GM21576 (cell line): ENCODE results near the gene BNC2.

Source experiments
- ATAC-seq: cut with Tn5 transposase; IDR thresholded peaks from one replicate; pipeline ENCODE4 v1.9.1; 2021; ENCODE audit warnings: mild to moderate bottlenecking, moderate library complexity; ENCODE audit not compliant: unreplicated experiment

BNC2 gene

DNA sequence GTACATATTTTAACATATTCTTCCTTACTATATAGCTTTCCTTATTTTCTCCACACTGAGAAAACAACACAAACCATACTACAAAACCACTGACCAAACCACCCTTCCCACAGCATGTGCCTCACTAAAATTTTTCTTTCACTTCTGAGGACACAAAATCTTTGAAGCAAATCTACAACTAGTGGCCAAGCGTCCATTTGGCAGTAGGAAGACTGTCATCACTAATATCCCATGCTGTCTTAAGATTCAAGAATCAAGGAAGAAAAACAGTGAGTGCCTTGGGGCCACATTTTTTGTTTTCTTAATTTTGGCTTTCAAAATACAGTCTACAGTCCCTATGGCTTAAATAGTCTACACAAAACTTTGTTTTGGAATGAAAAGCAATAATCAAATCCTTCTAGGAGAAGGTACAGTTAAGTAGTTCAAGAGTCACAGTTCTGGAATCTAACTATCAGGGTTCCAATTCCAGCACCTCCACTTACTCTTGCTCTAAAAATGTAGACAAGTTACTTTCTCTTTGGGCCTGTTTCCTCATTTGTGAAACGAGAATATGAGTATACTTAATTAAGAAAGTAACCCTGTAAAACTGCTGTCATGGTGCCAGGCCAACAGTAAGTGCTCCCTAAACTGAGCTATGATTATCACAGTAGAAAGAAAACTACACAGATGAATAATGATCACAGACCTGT, 227.9 kb downstream of the BNC2 start:
- no peak for ATAC-seq

GRCh38 chr9:16640649-16641048, 229.8 kb downstream of the BNC2 start:
- no peak for ATAC-seq

- no peak for ATAC-seq
Observed at GRCh38 chr9:16639644-16640043, 230.8 kb downstream of the BNC2 start.

DNA sequence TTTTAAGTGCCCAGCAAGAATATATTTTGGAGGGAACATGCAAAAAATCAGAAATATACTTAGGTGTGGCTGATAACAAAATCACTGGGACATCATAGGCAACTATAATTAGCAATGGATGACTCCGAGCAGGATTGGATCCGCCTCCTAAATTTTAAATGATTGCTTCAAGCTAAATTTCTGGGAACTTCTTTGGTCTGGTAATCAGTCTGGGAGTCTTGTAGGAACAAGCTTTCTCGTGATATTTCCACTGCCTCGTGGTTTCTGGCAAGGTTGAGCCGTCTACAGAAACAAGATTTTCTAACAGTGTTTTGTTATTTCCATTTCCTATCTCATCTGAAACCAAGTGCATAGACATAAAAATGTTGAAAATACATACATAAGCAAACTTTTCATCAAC, 232.6 kb downstream of the BNC2 start:
- no peak for ATAC-seq

DNA sequence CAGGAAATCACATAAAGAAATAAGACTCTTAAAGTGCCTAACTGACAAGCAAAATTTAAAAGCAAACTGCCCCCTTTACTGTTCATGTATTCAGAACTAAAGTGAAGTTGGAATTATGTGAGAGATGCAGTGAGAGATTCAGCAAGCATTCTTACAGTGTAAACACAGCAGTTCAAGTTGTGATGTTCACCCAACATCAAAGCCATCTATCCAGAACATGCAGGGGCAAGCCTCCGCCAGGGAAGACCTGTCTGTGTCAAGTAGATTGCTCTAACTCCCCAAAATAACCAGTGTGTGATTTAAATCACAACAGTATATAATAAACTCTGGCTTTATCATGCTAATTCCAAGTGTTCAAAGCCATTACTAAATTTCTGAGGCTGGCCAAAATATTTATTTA, 233.3 kb downstream of the BNC2 start:
- ATAC-seq, result no peak

DNA sequence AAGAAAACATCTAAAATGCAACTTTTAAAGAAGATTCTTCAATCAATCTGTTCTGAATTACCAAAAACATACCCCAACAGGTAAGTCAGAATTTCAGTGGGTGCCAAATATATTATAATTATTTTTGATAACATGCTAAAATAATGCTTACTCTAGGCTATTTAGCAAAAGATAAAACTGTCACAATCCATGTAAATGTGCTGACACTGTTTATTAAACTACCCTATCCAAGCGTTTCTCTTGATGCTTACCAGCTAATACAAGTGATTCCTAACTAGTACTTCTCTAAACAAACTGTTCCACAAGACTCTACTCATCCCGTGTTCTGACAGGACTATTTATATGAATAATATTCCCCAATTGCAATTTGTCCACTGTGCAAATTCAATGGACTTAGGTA, 236.7 kb downstream of the BNC2 start:
- no peak for ATAC-seq

DNA sequence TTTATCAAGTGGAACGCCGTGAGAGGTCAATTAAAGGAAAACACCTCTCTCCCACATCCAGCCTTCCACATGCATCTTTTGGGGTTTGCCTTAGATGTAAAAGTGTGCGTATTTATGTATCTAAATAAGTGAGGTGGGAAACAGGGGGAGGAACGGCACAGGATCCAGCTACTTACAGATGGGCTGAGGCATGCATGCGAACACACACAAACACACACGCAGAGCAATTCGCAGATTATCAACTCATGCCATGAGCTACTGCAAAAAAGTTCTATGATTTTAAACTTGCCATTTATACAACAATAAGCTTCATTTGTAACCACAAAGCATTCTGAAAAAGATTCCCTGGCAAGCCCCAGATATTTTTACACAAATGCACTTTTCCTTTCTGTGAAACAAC, 242.1 kb downstream of the BNC2 start:
- ATAC-seq, result no peak

GRCh38 chr9:16627967-16628366, 242.5 kb downstream of the BNC2 start:
- ATAC-seq, result no peak

DNA sequence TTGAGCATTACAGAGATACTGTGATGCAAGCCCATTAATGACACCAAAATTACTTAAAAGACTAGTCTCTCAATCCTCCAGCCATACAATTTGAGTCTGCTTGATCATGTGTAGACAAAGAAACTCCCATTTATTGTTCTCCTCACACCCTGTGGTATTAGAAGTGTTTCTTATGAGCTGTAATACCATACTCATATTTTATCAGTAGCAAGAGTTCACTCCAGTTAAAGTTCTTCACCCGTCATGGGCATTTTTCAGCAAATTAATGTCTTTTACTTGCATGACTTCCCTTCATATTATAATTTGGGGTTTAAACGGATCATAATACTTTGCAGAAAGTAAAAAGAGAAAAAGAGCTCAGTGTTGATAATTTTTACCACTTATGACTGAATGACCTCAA, 242.9 kb downstream of the BNC2 start:
- ATAC-seq, result no peak

- no peak for ATAC-seq
Observed at GRCh38 chr9:16626577-16627130, 243.8 kb downstream of the BNC2 start.

GRCh38 chr9:16625811-16626210, 244.7 kb downstream of the BNC2 start:
- no peak for ATAC-seq

- no peak for ATAC-seq
Observed at GRCh38 chr9:16625161-16625631, 245.3 kb downstream of the BNC2 start.

DNA sequence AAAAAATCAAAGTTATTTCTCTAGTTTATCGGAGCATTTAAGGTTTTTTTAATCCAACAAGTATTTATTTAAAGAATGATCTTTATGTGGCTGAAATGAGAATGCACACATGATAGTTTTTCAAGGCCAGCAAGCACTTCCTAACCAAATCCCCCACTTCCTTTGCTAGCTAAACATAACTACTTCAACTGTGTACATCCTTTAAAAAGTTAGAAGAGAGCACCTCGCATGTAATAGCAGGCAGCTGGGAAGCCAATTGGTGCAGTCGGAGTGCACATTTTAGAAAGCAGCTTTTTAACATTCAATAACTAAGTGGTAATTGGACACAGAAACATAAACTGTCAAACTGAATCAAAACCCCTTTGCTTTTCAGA, 245.7 kb downstream of the BNC2 start:
- no peak for ATAC-seq

GRCh38 chr9:16623989-16624743, 246.3 kb downstream of the BNC2 start:
- no peak for ATAC-seq

DNA sequence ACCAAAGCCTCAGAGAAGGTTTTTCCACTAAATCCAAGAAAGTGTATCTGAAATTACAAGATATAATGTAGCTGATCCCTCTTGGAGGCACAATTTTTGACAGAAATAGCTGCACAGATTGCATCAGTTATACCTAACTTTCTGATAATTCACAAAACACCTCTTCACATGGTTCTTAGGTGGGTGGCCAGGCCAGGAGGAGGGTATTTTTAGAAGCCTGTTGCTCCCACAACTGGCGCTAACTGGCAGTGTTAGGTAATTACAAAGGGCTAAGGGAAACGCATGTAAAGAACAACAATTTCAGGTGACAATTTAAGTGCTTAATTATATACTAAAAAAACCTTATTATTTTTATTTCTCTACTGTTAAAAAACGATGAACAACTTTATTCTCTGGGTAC, 247.9 kb downstream of the BNC2 start:
- no peak for ATAC-seq

- ATAC-seq, result no peak
Observed at GRCh38 chr9:16619914-16620520, 250.5 kb downstream of the BNC2 start.

GRCh38 chr9:16619402-16619801, 251.1 kb downstream of the BNC2 start:
- no peak for ATAC-seq

DNA sequence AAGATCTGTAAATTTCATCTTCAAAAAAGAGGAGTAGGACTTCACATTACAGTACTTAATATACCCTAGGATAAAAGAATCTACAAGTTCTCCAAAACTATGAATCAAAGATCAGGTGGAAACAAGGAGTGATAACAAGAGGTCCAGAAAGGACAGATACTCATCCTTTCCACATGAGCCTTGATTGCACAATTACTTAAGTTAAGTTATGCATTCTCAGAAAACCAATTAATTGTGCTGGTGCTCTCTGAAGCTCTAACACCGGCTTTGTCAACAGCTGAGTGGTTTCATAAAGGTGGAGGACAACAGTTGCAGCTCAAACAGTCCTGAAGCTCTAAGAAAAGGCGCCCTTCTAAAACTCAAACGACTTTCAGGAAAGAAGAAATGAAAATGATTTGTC, 251.9 kb downstream of the BNC2 start:
- no peak for ATAC-seq

- ATAC-seq, result no peak
Observed at GRCh38 chr9:16616686-16617085, 253.8 kb downstream of the BNC2 start.

DNA sequence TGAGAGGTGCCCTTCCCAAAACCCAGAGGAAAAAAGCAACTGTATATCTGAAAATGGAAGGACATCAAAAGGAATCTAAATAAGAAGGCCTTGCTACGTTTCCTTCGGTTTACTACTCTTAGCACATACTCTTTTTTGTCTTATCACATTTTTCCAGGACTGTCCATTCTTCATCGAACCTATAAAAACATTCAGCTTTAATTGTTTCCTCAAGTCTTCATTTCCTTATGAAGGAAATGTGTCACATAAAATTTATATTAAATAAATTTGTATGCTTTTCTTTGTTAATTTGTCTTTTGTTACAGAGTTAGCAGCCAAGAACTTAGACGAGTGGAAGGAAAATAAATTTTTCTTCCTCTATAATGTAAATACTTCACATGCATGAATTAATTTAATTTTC, 255.0 kb downstream of the BNC2 start:
- ATAC-seq, result no peak

DNA sequence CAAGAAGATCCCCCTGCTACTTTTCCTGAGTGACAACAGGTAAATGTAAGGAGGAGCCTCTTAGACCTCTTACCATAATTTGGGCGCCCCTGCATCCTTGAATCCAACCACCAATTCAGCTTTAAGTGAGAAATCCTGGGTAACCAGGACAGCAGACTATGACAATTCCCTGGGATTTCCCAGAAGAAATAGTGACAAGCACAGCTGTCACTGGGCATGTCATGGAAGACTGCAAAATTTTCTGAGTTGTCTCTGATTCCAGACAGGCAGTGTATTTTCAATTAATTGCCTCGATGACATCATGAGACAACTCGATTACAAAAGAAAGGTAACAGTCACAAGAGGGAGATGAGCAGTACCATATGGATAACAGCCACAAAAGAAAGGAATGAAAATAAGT, 256.9 kb downstream of the BNC2 start:
- ATAC-seq, result no peak

- ATAC-seq, result no peak
Observed at GRCh38 chr9:16613051-16613450, 257.4 kb downstream of the BNC2 start.
